GM19395 (cell line): ENCODE data around the gene NXPE4.

Source experiments
- ATAC-seq: cut with Tn5 transposase; IDR thresholded peaks from one replicate; pipeline ENCODE4 v1.9.1; 2021; ENCODE audit warnings: mild to moderate bottlenecking, moderate library complexity; ENCODE audit not compliant: unreplicated experiment

The NXPE4 gene

GRCh38 chr11:114563077-114563476 lies 32.5 kb downstream of the NXPE4 start:
- no peak for ATAC-seq

GRCh38 chr11:114562166-114562916 lies 33.2 kb downstream of the NXPE4 start:
- ATAC-seq, result no peak

GRCh38 chr11:114559425-114560310 lies 35.9 kb downstream of the NXPE4 start, which contains the start of gene NXPE1:
Gene NXPE1 (minus strand): TSS chr11:114559881. CDS start chr11:114551201, 8,680 bp downstream.
- no peak for ATAC-seq

- no peak for ATAC-seq
Measured at GRCh38 chr11:114556135-114556534, 39.5 kb downstream of the NXPE4 start.

GRCh38 chr11:114553642-114554041 lies 41.9 kb downstream of the NXPE4 start:
- no peak for ATAC-seq

- no peak for ATAC-seq
Measured at GRCh38 chr11:114551060-114551459, 44.5 kb downstream of the NXPE4 start.

- ATAC-seq, result no peak
Measured at GRCh38 chr11:114525682-114526081, 69.9 kb downstream of the NXPE4 start.

- ATAC-seq, result no peak
Measured at GRCh38 chr11:114524122-114524521, 71.5 kb downstream of the NXPE4 start.

GRCh38 chr11:114522818-114523217 lies 72.8 kb downstream of the NXPE4 start:
- no peak for ATAC-seq
